ENCODE results near the gene RAD51B. TPM values are rescaled to one million over a fixed set of nuclear protein-coding genes. Genes with fewer than 3 reads are reported as not detected.

The RAD51B gene
- total and polyA plus RNA-seq, 2 of the 13 experiments (the other 11 are each of a cell fraction or from before 2014, with no cell fraction given): 7.0 to 9.5 TPM

GRCh38 chr14:67819563-67820421 is at the start of gene RAD51B (continued):
- TF ChIP-seq MED1 (CRISPR knock-in tag; IDR thresholded peaks at IDR 0.05) (no peak), ZNF160 (CRISPR knock-in tag; IDR thresholded peaks at IDR 0.05) (no peak), ZMYM4 (CRISPR knock-in tag; IDR thresholded peaks at IDR 0.05) (peak; percentile 29; the same call in 1 of the 2 replicates), KDM3A (CRISPR knock-in tag; IDR thresholded peaks at IDR 0.05; ENCODE audit: low read depth) (no peak), ZNF205 (CRISPR knock-in tag; IDR thresholded peaks at IDR 0.05) (no peak), NFRKB (IDR thresholded peaks at IDR 0.05) (no peak), MBNL3 (CRISPR knock-in tag; conservative IDR thresholded peaks at IDR 0.05) (no peak), IKZF4 (CRISPR knock-in tag; IDR thresholded peaks at IDR 0.05; ENCODE audit: borderline replicate concordance, low read depth, not compliant biosample characterization) (no peak), ZNF547 (CRISPR knock-in tag; IDR thresholded peaks at IDR 0.05) (no peak), FOXO1 (CRISPR knock-in tag; IDR thresholded peaks at IDR 0.05) (no peak), FOXK2 (IDR thresholded peaks at IDR 0.05) (no peak), GPN1 (CRISPR knock-in tag; IDR thresholded peaks at IDR 0.05; ENCODE audit: borderline replicate concordance) (no peak), RXRB (CRISPR knock-in tag; IDR thresholded peaks at IDR 0.05; ENCODE audit: borderline replicate concordance) (peak; percentile 45; the same call in 1 of the 2 replicates), ZSCAN5A (CRISPR knock-in tag; IDR thresholded peaks at IDR 0.05; ENCODE audit: borderline replicate concordance) (no peak), DRAP1 (CRISPR knock-in tag; IDR thresholded peaks at IDR 0.05) (no peak), RFXAP (CRISPR knock-in tag; IDR thresholded peaks at IDR 0.05; ENCODE audit: borderline replicate concordance) (no peak), NFE2 (CRISPR knock-in tag; IDR thresholded peaks at IDR 0.05) (no peak), HNRNPH1 (optimal IDR thresholded peaks at IDR 0.05; ENCODE audit: low read depth, low read length) (no peak), ZNF253 (CRISPR knock-in tag; IDR thresholded peaks at IDR 0.05; ENCODE audit: borderline replicate concordance) (no peak), ZNF446 (CRISPR knock-in tag; IDR thresholded peaks at IDR 0.05) (no peak), SNAI1 (CRISPR knock-in tag; IDR thresholded peaks at IDR 0.05; ENCODE audit: borderline replicate concordance) (no peak), MED8 (CRISPR knock-in tag; IDR thresholded peaks at IDR 0.05; ENCODE audit: insufficient replicate concordance) (no peak), FOXM1 (CRISPR knock-in tag; IDR thresholded peaks at IDR 0.05) (no peak), PTBP1 (IDR thresholded peaks at IDR 0.05; ENCODE audit: low read depth, low read length, poor library complexity, severe bottlenecking) (no peak), ZNF180 (CRISPR knock-in tag; IDR thresholded peaks at IDR 0.05; ENCODE audit: borderline replicate concordance, low read depth) (no peak), HNF4G (IDR thresholded peaks at IDR 0.05; ENCODE audit: borderline replicate concordance, low read depth, low read length) (no peak), HNF4G (CRISPR knock-in tag; IDR thresholded peaks at IDR 0.05; ENCODE audit: borderline replicate concordance, low read depth) (no peak), NCOA2 (CRISPR knock-in tag; IDR thresholded peaks at IDR 0.05) (no peak), NRL (CRISPR knock-in tag; IDR thresholded peaks at IDR 0.05; ENCODE audit: borderline replicate concordance) (no peak), ZNF556 (CRISPR knock-in tag; IDR thresholded peaks at IDR 0.05; ENCODE audit: borderline replicate concordance) (no peak), SYNCRIP (IDR thresholded peaks at IDR 0.05; ENCODE audit: insufficient read depth, low read depth, low read length) (no peak)

All from HepG2 (cell line).